ENCODE results near the gene MTARC1.

MTARC1 gene

DNA sequence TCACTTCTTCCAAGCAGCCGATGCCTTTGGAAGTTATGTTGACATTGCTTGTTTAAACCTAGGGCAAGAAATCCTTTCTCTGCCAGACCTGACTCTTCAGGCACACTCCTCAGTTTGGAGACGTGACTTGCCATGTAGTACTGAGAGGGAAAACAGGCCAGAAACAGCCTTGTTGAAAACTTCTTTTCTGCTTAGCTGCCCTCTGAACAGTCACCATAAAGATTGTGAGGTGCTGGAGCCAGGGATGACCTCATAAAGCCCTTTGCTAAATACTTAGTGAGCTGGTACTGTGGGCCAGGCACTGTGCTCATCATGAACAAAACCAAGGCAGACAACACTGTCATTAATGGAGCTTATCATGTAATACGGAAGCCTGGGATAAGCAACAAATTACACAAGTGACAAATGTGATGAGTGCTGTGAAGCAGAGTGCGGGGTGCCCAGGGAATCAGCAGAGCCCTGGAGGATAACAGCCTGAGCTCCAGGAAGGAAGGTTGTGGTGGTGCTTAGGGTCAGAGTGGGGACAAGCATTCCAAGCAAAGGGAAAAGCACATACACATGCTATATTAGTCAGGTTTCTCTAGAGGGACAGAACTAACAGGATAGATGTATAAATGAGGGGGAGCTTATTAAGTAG, 42.4 kb downstream of the MTARC1 start:
- H3K27me3 ChIP-seq (ENCODE audit: insufficient read depth, low read length), result no peaks in the 10 kb centered on the region
- no peak overlapping the region for H3K9ac ChIP-seq (ENCODE audit: low read length)
- no peaks in the 10 kb centered on the region for H3K36me3 ChIP-seq (ENCODE audit: control insufficient read depth in 1 of 2, insufficient read depth in 2 of 2, low read length in 2 of 2)
- no peaks in the 10 kb centered on the region for H3K79me2 ChIP-seq (ENCODE audit: control insufficient read depth, insufficient read depth, low read length, poor library complexity)
- H2AK5ac ChIP-seq (ENCODE audit: low read length), result no peak overlapping the region
- H3K79me1 ChIP-seq (ENCODE audit: low read length), result peaks cover 5% of the 10 kb centered on the region
- no peak overlapping the region for H3K27ac ChIP-seq (ENCODE audit: low read depth, low read length)
- H2BK5ac ChIP-seq (ENCODE audit: low read depth, low read length, poor library complexity), result no peak overlapping the region
- H3K4ac ChIP-seq (ENCODE audit: low read depth, low read length), result no peak overlapping the region
- H2BK120ac ChIP-seq (ENCODE audit: insufficient read depth, low read length, poor library complexity), result no peak overlapping the region
- no peak overlapping the region for H4K8ac ChIP-seq (ENCODE audit: low read depth, low read length)
- H2BK12ac ChIP-seq (ENCODE audit: low read length), result no peak overlapping the region
- H4K91ac ChIP-seq (ENCODE audit: low read depth, low read length), result no peak overlapping the region
- H3K9me3 ChIP-seq (ENCODE audit: insufficient read depth, low read depth, low read length), result no peaks in the 10 kb centered on the region
- no CpG with 5 or more reads among the region's 4 CpGs for WGBS (ENCODE audit: extremely low coverage, insufficient coverage, insufficient read length)
- no peak overlapping the region for H3K4me2 ChIP-seq (ENCODE audit: low read length)
- H3K14ac ChIP-seq (ENCODE audit: low read length), result no peak overlapping the region
- no peak overlapping the region for H2AFZ ChIP-seq (ENCODE audit: insufficient read depth, low read length, poor library complexity)
- H4K12ac ChIP-seq (ENCODE audit: low read depth, low read length), result no peak overlapping the region
- no peak overlapping the region for H3K4me3 ChIP-seq (ENCODE audit: low read depth, low read length)
- peaks cover 6 to 12% of the 10 kb centered on the region in 2 experiments for H3K4me1 ChIP-seq (ENCODE audit: control insufficient read depth in 1 of 2, insufficient read depth in 2 of 2, low read length in 2 of 2)
- H3K18ac ChIP-seq (ENCODE audit: low read length), result no peak overlapping the region
- no peak overlapping the region for H3K23ac ChIP-seq (ENCODE audit: low read length)
- DNase-seq, result no peak

DNA sequence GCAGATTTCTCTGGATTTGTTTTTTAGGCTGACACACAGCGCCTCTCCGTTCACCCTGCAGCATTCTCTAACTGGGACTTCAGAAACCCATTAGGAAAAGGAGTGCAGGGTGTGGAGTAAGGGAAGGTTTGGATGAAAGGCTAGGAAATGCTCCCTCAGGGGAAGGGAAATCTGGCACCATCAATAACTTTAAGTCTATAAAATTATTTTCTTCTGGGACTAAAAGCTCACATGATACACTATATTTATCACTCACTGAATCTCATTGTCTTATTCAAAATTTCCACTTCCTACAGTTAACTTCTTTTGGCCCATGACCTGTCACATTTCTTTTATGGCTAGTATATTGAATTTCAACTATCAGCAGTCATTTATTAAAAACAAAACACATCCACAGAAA, 46.7 kb downstream of the MTARC1 start:
- Histone ChIP-seq H3K36me3 (ENCODE audit: control insufficient read depth in 1 of 2, insufficient read depth in 2 of 2, low read length in 2 of 2) (no peaks in the 10 kb centered on the region), H3K18ac (ENCODE audit: low read length) (no peak overlapping the region), H3K27me3 (ENCODE audit: insufficient read depth, low read length) (no peaks in the 10 kb centered on the region), H2AFZ (ENCODE audit: insufficient read depth, low read length, poor library complexity) (no peak overlapping the region), H3K4me1 (ENCODE audit: control insufficient read depth in 1 of 2, insufficient read depth in 2 of 2, low read length in 2 of 2) (no peaks in the 10 kb centered on the region), H4K12ac (ENCODE audit: low read depth, low read length) (no peak overlapping the region), H2BK12ac (ENCODE audit: low read length) (no peak overlapping the region), H2AK5ac (ENCODE audit: low read length) (no peak overlapping the region), H2BK5ac (ENCODE audit: low read depth, low read length, poor library complexity) (no peak overlapping the region), H3K27ac (ENCODE audit: low read depth, low read length) (no peak overlapping the region), H3K79me1 (ENCODE audit: low read length) (no peaks in the 10 kb centered on the region), H3K4me3 (ENCODE audit: low read depth, low read length) (no peak overlapping the region), H3K4ac (ENCODE audit: low read depth, low read length) (no peak overlapping the region), H3K14ac (ENCODE audit: low read length) (no peak overlapping the region), H3K9ac (ENCODE audit: low read length) (no peak overlapping the region), H2BK120ac (ENCODE audit: insufficient read depth, low read length, poor library complexity) (no peak overlapping the region), H3K4me2 (ENCODE audit: low read length) (no peak overlapping the region), H3K23ac (ENCODE audit: low read length) (no peak overlapping the region), H3K79me2 (ENCODE audit: control insufficient read depth, insufficient read depth, low read length, poor library complexity) (no peaks in the 10 kb centered on the region), H4K91ac (ENCODE audit: low read depth, low read length) (no peak overlapping the region), H4K8ac (ENCODE audit: low read depth, low read length) (no peak overlapping the region), H3K9me3 (ENCODE audit: insufficient read depth, low read depth, low read length) (no peaks in the 10 kb centered on the region)
- no CpG with 5 or more reads among the region's 2 CpGs for WGBS (ENCODE audit: extremely low coverage, insufficient coverage, insufficient read length)
- no peak for DNase-seq

DNA sequence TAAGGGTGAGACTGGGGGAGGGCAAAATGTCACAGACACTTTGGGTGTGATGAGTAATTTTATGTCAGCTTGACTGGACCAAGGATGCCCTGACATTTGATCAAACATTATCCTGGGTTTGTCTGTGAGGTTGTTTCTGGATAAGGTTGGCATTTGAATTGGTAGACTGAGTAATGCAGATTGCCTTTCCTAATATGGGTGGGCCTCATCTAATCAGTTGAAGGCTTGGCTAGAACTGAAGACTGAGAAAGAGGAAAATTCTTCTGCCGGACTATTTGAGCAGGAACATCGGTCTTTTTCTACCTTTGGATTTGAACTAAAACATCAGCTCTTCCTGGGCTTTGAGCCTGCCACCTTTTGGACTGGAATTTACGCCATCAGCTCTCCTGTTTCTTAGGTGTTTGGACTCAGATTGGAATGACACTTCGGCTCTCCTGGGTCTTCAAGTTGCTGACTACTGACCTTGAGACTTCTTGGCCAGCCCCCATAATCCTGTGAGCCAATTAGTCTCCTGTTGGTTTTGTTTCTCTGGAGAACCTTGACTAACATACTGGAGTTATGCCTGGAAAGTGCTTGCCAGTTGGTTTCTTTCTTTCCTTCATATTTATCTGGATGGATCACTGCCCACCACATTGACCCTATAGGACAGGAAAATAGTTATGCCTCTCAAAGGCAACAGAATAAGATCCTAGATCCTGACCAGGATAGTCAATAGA, 47.6 kb downstream of the MTARC1 start:
- Histone ChIP-seq H4K91ac (ENCODE audit: low read depth, low read length) (no peak overlapping the region), H3K9ac (ENCODE audit: low read length) (no peak overlapping the region), H3K79me1 (ENCODE audit: low read length) (no peaks in the 10 kb centered on the region), H3K4ac (ENCODE audit: low read depth, low read length) (no peak overlapping the region), H3K9me3 (ENCODE audit: insufficient read depth, low read depth, low read length) (no peaks in the 10 kb centered on the region), H3K18ac (ENCODE audit: low read length) (no peak overlapping the region), H3K36me3 (ENCODE audit: control insufficient read depth in 1 of 2, insufficient read depth in 2 of 2, low read length in 2 of 2) (no peaks in the 10 kb centered on the region), H2AFZ (ENCODE audit: insufficient read depth, low read length, poor library complexity) (no peak overlapping the region), H3K79me2 (ENCODE audit: control insufficient read depth, insufficient read depth, low read length, poor library complexity) (no peaks in the 10 kb centered on the region), H4K8ac (ENCODE audit: low read depth, low read length) (no peak overlapping the region), H3K27me3 (ENCODE audit: insufficient read depth, low read length) (no peaks in the 10 kb centered on the region), H2AK5ac (ENCODE audit: low read length) (no peak overlapping the region), H3K4me2 (ENCODE audit: low read length) (no peak overlapping the region), H2BK120ac (ENCODE audit: insufficient read depth, low read length, poor library complexity) (no peak overlapping the region), H3K14ac (ENCODE audit: low read length) (no peak overlapping the region), H3K23ac (ENCODE audit: low read length) (no peak overlapping the region), H3K4me1 (ENCODE audit: control insufficient read depth in 1 of 2, insufficient read depth in 2 of 2, low read length in 2 of 2) (no peaks in the 10 kb centered on the region), H3K4me3 (ENCODE audit: low read depth, low read length) (no peak overlapping the region), H3K27ac (ENCODE audit: low read depth, low read length) (no peak overlapping the region), H2BK5ac (ENCODE audit: low read depth, low read length, poor library complexity) (no peak overlapping the region), H4K12ac (ENCODE audit: low read depth, low read length) (no peak overlapping the region), H2BK12ac (ENCODE audit: low read length) (no peak overlapping the region)
- no CpG with 5 or more reads among the region's 4 CpGs for whole genome bisulfite sequencing (ENCODE audit: extremely low coverage, insufficient coverage, insufficient read length)
- no peak for DNase-seq

Data from trophoblast cell (in vitro differentiated cells and primary cell).